Osteoblast (primary cell): ENCODE results near the gene GCN1. TPM values are rescaled to one million over a fixed set of nuclear protein-coding genes. Genes with fewer than 3 reads are reported as not detected.
A peak's percentile ranks its signal among the peaks of the same experiment; 100 is the strongest.

Source experiments
- DNase-seq: peaks from one replicate; pipeline ENCODE4 v3.0.0; 2011; ENCODE audit warnings: low spot score, mixed read lengths; ENCODE audit not compliant: insufficient read length; ENCODE audit errors: missing footprints
- H2AFZ ChIP-seq: 2 replicates; pipeline ENCODE4 v1.6.0; 2011; ENCODE audit warnings: mild to moderate bottlenecking, low read length
- H3K27ac ChIP-seq: 2 replicates; pipeline ENCODE4 v1.5.1; 2011; ENCODE audit warnings: mild to moderate bottlenecking, low read depth, low read length, moderate library complexity
- H3K27me3 ChIP-seq: 2 replicates; pipeline ENCODE4 v1.6.0; 2012; ENCODE audit warnings: mild to moderate bottlenecking, control low read depth, inconsistent platforms, low read length, moderate library complexity; ENCODE audit not compliant: insufficient read depth
- H3K36me3 ChIP-seq: 2 replicates; pipeline ENCODE4 v1.5.1; 2011; ENCODE audit warnings: mild to moderate bottlenecking, low read length, control low read depth, moderate library complexity; ENCODE audit not compliant: insufficient read depth
- H3K4me1 ChIP-seq: 2 replicates; pipeline ENCODE4 v1.5.1; 2011; ENCODE audit warnings: mild to moderate bottlenecking, low read length, control low read depth, moderate library complexity; ENCODE audit not compliant: insufficient read depth
- H3K4me2 ChIP-seq: 2 replicates; pipeline ENCODE4 v1.6.0; 2011; ENCODE audit warnings: mild to moderate bottlenecking, low read length; ENCODE audit not compliant: insufficient read depth
- H3K4me3 ChIP-seq: fragments of 200-600 bp; sonication (generic); 3 replicates; pipeline ENCODE4 v1.5.1; 2012; ENCODE audit warnings: mild to moderate bottlenecking, low read length, inconsistent platforms; ENCODE audit not compliant: insufficient read depth
- H3K79me2 ChIP-seq: 2 replicates; pipeline ENCODE4 v1.6.0; 2012; ENCODE audit warnings: mild to moderate bottlenecking, low read length, control low read depth, inconsistent platforms; ENCODE audit not compliant: insufficient read depth
- H3K9me3 ChIP-seq: 2 replicates; pipeline ENCODE4 v1.5.1; 2011; ENCODE audit warnings: low read depth, low read length, control low read depth
- H4K20me1 ChIP-seq: 2 replicates; pipeline ENCODE4 v1.6.0; 2012; ENCODE audit warnings: mild to moderate bottlenecking, low read length, control low read depth; ENCODE audit not compliant: insufficient read depth
- CTCF ChIP-seq: IDR thresholded peaks from 2 replicates; pipeline ENCODE4 v1.5.1; 2011; ENCODE audit warnings: mild to moderate bottlenecking, low read depth, low read length, moderate library complexity; ENCODE audit errors: extremely low read depth
- total RNA-seq: library from RNA; depleted of rRNA; stranded (reverse); fragments of >200 nt; gene quantifications from 2 replicates; pipeline ENCODE4 v1.2.3, GENCODE V29; 2012

Gene GCN1
- total RNA-seq, 1 donor: 103 TPM

- Histone ChIP-seq H3K27ac (no peak overlapping the region), H3K79me2 (no peaks in the 10 kb centered on the region), H3K27me3 (no peaks in the 10 kb centered on the region), H3K9me3 (no peaks in the 10 kb centered on the region), H4K20me1 (peaks cover 9% of the 10 kb centered on the region), H3K4me3 (no peak overlapping the region), H3K4me2 (no peak overlapping the region), H3K36me3 (peaks cover 7% of the 10 kb centered on the region), H3K4me1 (peaks cover 10% of the 10 kb centered on the region), H2AFZ (no peak overlapping the region)
- DNase-seq: no peak
- TF ChIP-seq CTCF: no peak
Measured at GRCh38 chr12:120090206-120090605, 104.3 kb downstream of the GCN1 start.

GRCh38 chr12:120089796-120090195 is 104.7 kb downstream of the GCN1 start:
- no peaks in the 10 kb centered on the region for H3K79me2 ChIP-seq
- peaks cover 10% of the 10 kb centered on the region for H3K4me1 ChIP-seq
- no peak overlapping the region for H3K27ac ChIP-seq
- H2AFZ ChIP-seq: no peak overlapping the region
- no peaks in the 10 kb centered on the region for H3K9me3 ChIP-seq
- H3K27me3 ChIP-seq: no peaks in the 10 kb centered on the region
- no peak overlapping the region for H3K4me2 ChIP-seq
- DNase-seq: no peak
- peaks cover 4% of the 10 kb centered on the region for H3K36me3 ChIP-seq
- H3K4me3 ChIP-seq: no peak overlapping the region
- H4K20me1 ChIP-seq: peaks cover 9% of the 10 kb centered on the region
- TF ChIP-seq CTCF: no peak

GRCh38 chr12:120089105-120089504 is 105.4 kb downstream of the GCN1 start:
- H3K36me3 ChIP-seq: no peaks in the 10 kb centered on the region
- no peak overlapping the region for H3K27ac ChIP-seq
- TF ChIP-seq CTCF: no peak
- peaks cover 4% of the 10 kb centered on the region for H4K20me1 ChIP-seq
- no peaks in the 10 kb centered on the region for H3K79me2 ChIP-seq
- no peak overlapping the region for H3K4me3 ChIP-seq
- DNase-seq: no peak
- peaks cover 10% of the 10 kb centered on the region for H3K4me1 ChIP-seq
- no peaks in the 10 kb centered on the region for H3K27me3 ChIP-seq
- H2AFZ ChIP-seq: no peak overlapping the region
- H3K9me3 ChIP-seq: no peaks in the 10 kb centered on the region
- no peak overlapping the region for H3K4me2 ChIP-seq

- H3K4me3 ChIP-seq: peak overlapping the region; percentile 74
- H3K9me3 ChIP-seq: no peaks in the 10 kb centered on the region
- peak overlapping the region; percentile 93 for H3K4me2 ChIP-seq
- H3K36me3 ChIP-seq: no peaks in the 10 kb centered on the region
- peaks cover 4% of the 10 kb centered on the region for H4K20me1 ChIP-seq
- peak; percentile 97 for TF ChIP-seq CTCF
- no peaks in the 10 kb centered on the region for H3K79me2 ChIP-seq
- peak; percentile 100 for DNase-seq
- peak overlapping the region; percentile 82 for H3K27ac ChIP-seq
- H2AFZ ChIP-seq: peak overlapping the region; percentile 91
- H3K27me3 ChIP-seq: no peaks in the 10 kb centered on the region
- H3K4me1 ChIP-seq: peaks cover 10% of the 10 kb centered on the region
Measured at GRCh38 chr12:120086801-120087621, 107.5 kb downstream of the GCN1 start.
